Measurements from ENCODE around the gene RGPD5. TPM values are rescaled to one million over a fixed set of nuclear protein-coding genes. Genes with fewer than 3 reads are reported as not detected.

The RGPD5 gene
- total RNA-seq (2022; extraction: Qiagen RNA extraction; ENCODE audit: low read depth) = 6.9 to 8.9 TPM (median 7.1 TPM) in 5 replicates

DNA sequence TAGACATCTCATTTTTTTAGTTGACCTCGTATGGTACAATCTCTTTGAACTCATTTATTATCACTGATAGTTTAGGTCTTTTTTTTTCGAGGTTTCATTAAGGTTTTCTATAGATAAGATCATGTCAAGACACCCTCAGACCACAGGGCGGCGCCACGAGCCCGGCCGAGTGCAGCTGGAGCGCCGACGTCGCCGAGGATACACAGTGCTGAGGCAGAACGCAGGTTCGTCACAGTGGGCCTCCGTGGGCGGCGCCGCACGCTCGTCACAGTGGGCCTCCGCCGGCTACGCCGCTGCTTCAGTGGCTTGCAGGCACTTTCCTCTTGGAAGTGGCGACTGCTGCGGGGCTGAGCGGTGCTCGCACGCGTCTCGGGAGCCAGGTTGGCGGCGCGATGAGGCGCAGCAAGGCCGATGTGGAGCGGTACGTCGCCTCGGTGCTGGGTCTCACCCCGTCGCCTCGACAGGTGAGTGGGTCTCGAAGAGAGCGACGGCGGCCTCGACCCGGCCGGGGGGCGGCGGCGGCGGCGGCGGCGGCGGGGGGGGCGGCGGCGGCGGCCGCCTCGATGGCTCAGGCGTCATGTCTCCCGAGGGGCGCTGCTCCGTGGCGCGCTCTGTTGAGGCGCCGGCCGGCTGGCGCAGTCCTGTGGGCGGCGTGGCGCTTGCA is at the start of gene RGPD5:
RGPD5 (plus strand) TSS at position 232 of the 664 bp plus-strand sequence; CDS start at position 393, 161 bp downstream.

DNA sequence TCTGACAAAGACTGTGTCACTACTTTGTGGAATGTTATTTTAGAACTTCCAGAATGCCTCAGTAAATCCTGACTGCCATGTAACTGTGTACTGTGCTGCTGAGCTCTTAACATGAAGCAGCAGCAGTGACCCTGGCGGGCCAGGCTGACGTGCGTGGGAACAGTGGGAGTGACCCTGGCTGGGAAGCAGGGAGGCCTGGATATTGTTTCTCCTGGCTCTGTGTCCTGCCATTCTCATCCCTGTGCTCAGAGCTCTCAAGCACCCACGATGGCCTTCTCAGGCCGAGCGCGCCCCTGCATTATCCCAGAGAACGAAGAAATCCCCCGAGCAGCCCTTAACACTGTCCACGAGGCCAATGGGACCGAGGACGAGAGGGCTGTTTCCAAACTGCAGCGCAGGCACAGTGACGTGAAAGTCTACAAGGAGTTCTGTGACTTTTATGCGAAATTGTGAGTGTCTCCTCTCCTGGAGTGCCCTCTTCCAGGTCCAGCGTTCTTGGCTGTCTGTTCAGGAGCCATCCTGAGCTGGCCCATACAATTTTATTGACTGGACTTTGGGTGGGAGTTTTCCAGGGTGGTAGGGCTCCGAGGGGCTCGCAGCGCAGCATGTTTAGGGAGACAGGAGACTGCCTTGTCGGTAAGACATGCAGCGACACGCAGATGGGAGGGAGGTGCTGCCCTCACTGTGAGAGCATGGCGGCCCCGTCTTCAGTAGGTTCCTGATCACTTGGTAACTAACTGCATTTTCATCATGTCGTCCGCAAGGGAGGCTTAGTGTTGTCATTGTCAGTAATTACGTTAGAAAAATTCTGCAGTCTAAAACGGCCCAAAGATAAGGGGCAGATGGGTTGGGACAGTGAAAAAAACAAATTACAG is 104.6 kb downstream of the RGPD5 start, which contains the start of gene LIMS3:
LIMS3 (plus strand) TSS at position 227 of the 875 bp plus-strand sequence; CDS start at position 268, 41 bp downstream.

Other genes with a start within 250 kb of the RGPD5 start
- gene SEPTIN10, start 180.3 kb upstream of the RGPD5 start, total RNA-seq (2022; extraction: Qiagen RNA extraction; ENCODE audit: low read depth) = 28.9 to 46.6 TPM (median 45.1 TPM) in 5 replicates
- 7.7 to 11.8 TPM (median 10.4 TPM) in 5 replicates for gene SOWAHC, start 179.9 kb upstream of the RGPD5 start, total RNA-seq (2022; extraction: Qiagen RNA extraction; ENCODE audit: low read depth)
- not detected in 5 replicates for gene LIMS3, start 104.4 kb downstream of the RGPD5 start, total RNA-seq (2022; extraction: Qiagen RNA extraction; ENCODE audit: low read depth)

All from A549 treated with GW870086 at 1 μM for 4 hours (cell line).